ENCODE results near the gene TMSB15C.

Gene TMSB15C

DNA sequence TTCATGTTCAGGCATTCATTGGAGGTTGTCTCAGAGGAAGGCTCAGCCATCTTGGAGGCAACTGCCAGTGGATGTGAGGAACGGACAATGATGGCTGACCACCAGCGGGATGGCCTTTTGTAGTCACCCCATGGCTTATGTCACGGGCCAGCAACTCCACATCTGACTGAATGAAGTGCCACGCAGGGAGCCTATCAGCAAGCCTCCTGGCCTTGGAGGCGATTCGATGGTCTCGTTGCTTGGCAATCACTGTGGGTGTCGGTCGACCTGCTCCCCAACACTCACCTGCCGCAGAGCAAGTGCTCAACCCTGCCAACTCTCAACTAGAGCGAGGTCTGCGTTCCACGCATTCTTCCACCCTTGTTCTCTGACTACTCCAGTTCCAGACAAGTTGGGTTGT lies 28.9 kb downstream of the TMSB15C start:
- in situ Hi-C loops (cut with MboI; ENCODE audit: low sequenced_read_pairs) = no loop called here

DNA sequence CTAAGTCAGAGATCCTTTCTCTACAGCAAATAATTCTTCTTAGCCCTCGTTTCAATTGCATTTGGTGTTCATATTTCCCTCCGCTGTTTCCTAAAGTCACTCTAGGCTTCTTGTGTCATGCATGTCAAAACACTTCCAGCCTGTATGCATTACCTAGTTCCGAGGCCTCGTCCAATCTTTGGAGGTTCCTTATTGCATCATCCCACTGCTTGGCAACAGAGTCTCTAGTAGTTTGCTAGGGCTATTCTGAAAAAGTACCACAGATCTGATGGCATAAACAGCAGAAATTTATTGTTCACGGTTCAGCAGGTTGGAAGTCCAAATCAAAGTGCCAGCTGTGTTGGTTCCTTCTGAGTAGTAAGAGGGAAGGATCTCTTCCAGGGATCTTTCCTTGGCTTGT lies 30.4 kb downstream of the TMSB15C start:
- in situ Hi-C loops (cut with MboI; ENCODE audit: low sequenced_read_pairs) = no loop called here

DNA sequence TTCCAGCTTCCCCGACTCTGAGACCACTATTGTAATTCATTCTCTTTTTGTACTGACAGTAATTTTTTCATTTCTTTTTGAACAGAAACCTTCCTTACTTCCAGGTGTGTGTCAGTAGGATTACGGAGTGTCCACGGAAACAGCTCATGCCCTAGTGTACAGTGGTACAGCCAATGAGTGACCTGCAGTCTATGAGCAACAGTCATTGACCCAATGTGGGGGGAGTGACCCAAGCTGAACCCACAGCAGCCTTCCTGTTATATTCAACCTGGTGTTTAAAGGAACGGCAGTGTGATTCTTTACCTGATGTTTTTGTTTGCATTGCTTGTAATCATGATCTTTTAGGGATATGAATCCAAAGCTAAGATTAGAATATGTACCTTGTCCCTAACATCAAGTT lies 35.0 kb downstream of the TMSB15C start:
- in situ Hi-C loops (cut with MboI; ENCODE audit: low sequenced_read_pairs) = no loop called here

GRCh38 chrX:104039689-104040505 lies 36.1 kb downstream of the TMSB15C start, which contains the start of gene H2BW2:
Gene H2BW2, plus strand, starts transcription at chrX:104039956. Its CDS starts 39 bp downstream, at chrX:104039995.
- in situ Hi-C loops (cut with MboI; ENCODE audit: low sequenced_read_pairs) = no loop called here

Measured in HL-60/S4 treated with phorbol 12-myristate 13-acetate at 8.2 ng/mL for 4 days and 3 days (cell line).